ENCODE data around the gene EXOG.

DNA sequence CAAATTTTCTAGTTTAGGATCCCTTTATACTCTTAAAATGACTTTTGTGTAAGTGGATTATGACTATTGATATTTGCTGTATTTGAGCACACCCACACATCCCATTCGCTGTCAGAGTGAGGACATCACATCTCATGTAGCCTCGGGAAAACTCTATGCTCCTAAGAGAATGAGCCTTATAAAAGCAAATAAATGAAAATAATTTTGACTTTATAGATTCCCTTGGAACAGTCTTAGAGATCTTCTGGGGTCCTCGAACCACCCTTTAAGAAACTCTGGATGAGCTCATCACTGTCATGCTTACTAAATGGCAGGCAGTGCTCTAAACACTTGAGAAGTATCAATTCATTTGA is 16.1 kb upstream of the EXOG start:
- TF ChIP-seq CTCF (IDR thresholded peaks at IDR 0.05) (no peak), POLR2AphosphoS5 (IDR thresholded peaks at IDR 0.05) (no peak), EP300 (IDR thresholded peaks at IDR 0.05) (no peak)
